ENCODE results near the gene GGACT. TPM values are rescaled to one million over a fixed set of nuclear protein-coding genes. Genes with fewer than 3 reads are reported as not detected.

The GGACT gene
- total RNA-seq, 2 donors from 2014 or later = 6.7 to 10.0 TPM

GRCh38 chr13:100519626-100520025, 69.0 kb downstream of the GGACT start:
- Histone ChIP-seq H3K27ac (no peak overlapping the region), H3K4me3 (no peak overlapping the region), H3K36me3 (no peaks in the 10 kb centered on the region), H3K27me3 (no peaks in the 10 kb centered on the region), H3K4me1 (no peaks in the 10 kb centered on the region), H3K9ac (ENCODE audit: low read depth in 2 of 2, low read length in 2 of 2) (no peak overlapping the region), H3K9me3 (no peaks in the 10 kb centered on the region)
- no peak for TF ChIP-seq CTCF (IDR thresholded peaks at IDR 0.05)
- intact Hi-C loops (cut with DNase I) = no loop called here
- no peak for DNase-seq

- H3K4me3 ChIP-seq = no peak overlapping the region
- intact Hi-C loops (cut with DNase I) = no loop called here
- no peaks in the 10 kb centered on the region for H3K4me1 ChIP-seq
- no peak for TF ChIP-seq CTCF (IDR thresholded peaks at IDR 0.05)
- H3K27ac ChIP-seq = no peak overlapping the region
- H3K27me3 ChIP-seq = no peaks in the 10 kb centered on the region
- DNase-seq = no peak
- H3K9me3 ChIP-seq = no peaks in the 10 kb centered on the region
- H3K36me3 ChIP-seq = no peaks in the 10 kb centered on the region
- no peak overlapping the region for H3K9ac ChIP-seq (ENCODE audit: low read depth in 2 of 2, low read length in 2 of 2)
Observed at GRCh38 chr13:100518394-100519062, 70.1 kb downstream of the GGACT start.

GRCh38 chr13:100517728-100518127, 70.9 kb downstream of the GGACT start:
- DNase-seq = no peak
- Histone ChIP-seq H3K4me1 (no peaks in the 10 kb centered on the region), H3K9ac (ENCODE audit: low read depth in 2 of 2, low read length in 2 of 2) (peak overlapping the region in 1 of 2 donors; percentile 14), H3K36me3 (no peaks in the 10 kb centered on the region), H3K27me3 (no peaks in the 10 kb centered on the region), H3K27ac (peak overlapping the region; percentile 67), H3K4me3 (no peak overlapping the region), H3K9me3 (no peaks in the 10 kb centered on the region)
- no peak for TF ChIP-seq CTCF (IDR thresholded peaks at IDR 0.05)
- intact Hi-C loops (cut with DNase I) = no loop called here

GRCh38 chr13:100517135-100517534, 71.5 kb downstream of the GGACT start:
- H3K9me3 ChIP-seq = no peaks in the 10 kb centered on the region
- no peaks in the 10 kb centered on the region for H3K4me1 ChIP-seq
- intact Hi-C loops (cut with DNase I) = no loop called here
- H3K9ac ChIP-seq (ENCODE audit: low read depth in 2 of 2, low read length in 2 of 2) = peak overlapping the region in 1 of 2 donors; percentile 14
- no peak for TF ChIP-seq CTCF (IDR thresholded peaks at IDR 0.05)
- H3K27me3 ChIP-seq = no peaks in the 10 kb centered on the region
- H3K36me3 ChIP-seq = no peaks in the 10 kb centered on the region
- no peak overlapping the region for H3K4me3 ChIP-seq
- H3K27ac ChIP-seq = peak overlapping the region; percentile 67
- peak; percentile 68 for DNase-seq

GRCh38 chr13:100515410-100515800, 73.2 kb downstream of the GGACT start:
- Histone ChIP-seq H3K4me3 (no peak overlapping the region), H3K9me3 (no peaks in the 10 kb centered on the region), H3K27ac (no peak overlapping the region), H3K9ac (ENCODE audit: low read depth in 2 of 2, low read length in 2 of 2) (no peak overlapping the region), H3K36me3 (no peaks in the 10 kb centered on the region), H3K27me3 (no peaks in the 10 kb centered on the region), H3K4me1 (no peaks in the 10 kb centered on the region)
- DNase-seq = no peak
- intact Hi-C loops (cut with DNase I) = no loop called here
- TF ChIP-seq CTCF (IDR thresholded peaks at IDR 0.05) = no peak
